C4-2B (cell line): ENCODE data around the gene ADM5.

Experiments
- CTCF ChIP-seq: fragments of 450-650 bp; conservative IDR thresholded peaks from 2 replicates; pipeline ENCODE4 v1.5.1; 2017; ENCODE audit warnings: mild to moderate bottlenecking
- ZFX ChIP-seq: fragments of 450-650 bp; IDR thresholded peaks from 2 replicates; pipeline ENCODE4 v1.6.1; 2017

GRCh38 chr19:49651029-49651819 is 38.2 kb upstream of the ADM5 start:
- TF ChIP-seq CTCF = no peak
- no peak for TF ChIP-seq ZFX
